ENCODE results near the gene PTPN21. TPM values are rescaled to one million over a fixed set of nuclear protein-coding genes. Genes with fewer than 3 reads are reported as not detected.

Gene PTPN21
- total and polyA plus RNA-seq, 2 of the 13 experiments (the other 11 are each of a cell fraction or from before 2014, with no cell fraction given), result 2.0 to 3.7 TPM

DNA sequence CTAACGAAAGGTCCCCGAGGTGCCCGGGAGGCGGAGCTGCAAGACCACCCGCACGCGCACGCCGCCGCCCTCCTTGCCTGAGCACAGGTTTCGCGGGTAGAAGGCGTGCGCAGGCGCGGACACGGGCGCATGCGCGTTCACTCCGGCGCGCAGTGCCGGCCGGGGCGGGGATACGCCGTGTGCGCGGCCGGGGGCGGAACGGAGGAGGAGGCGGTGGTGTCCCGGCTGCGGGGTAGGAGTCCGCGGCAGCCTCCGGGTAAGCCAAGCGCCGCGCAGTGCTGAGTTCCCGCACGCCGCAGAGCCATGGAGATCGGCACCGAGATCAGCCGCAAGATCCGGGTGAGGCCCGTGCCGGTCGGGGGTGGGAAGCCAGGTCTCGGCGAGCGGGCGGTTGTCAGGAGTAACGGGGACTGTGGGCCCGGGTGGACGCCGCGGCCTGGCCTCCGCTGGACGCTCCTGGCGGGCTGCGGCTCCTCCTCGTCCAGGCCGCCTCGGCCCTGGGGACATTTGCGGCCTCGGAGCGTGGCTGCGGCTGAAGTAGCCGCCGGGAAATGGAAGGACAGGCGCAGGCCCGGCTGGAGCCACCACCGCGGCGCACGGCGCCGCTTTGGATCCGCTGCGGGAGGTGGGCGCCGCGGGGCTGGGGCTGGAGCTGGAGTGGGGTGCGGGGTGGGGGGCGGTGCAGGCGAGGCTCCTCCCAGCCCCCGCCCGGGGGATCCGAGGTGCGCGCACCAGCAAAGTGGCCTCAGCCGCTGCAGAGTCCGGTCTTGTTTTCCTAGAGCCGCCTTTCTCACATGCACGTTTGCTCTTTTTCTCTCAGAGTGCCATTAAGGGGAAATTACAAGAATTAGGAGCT lies 8.3 kb upstream of the PTPN21 start, which contains the start of gene ZC3H14 (continued):
- TF ChIP-seq, protein P1, sequence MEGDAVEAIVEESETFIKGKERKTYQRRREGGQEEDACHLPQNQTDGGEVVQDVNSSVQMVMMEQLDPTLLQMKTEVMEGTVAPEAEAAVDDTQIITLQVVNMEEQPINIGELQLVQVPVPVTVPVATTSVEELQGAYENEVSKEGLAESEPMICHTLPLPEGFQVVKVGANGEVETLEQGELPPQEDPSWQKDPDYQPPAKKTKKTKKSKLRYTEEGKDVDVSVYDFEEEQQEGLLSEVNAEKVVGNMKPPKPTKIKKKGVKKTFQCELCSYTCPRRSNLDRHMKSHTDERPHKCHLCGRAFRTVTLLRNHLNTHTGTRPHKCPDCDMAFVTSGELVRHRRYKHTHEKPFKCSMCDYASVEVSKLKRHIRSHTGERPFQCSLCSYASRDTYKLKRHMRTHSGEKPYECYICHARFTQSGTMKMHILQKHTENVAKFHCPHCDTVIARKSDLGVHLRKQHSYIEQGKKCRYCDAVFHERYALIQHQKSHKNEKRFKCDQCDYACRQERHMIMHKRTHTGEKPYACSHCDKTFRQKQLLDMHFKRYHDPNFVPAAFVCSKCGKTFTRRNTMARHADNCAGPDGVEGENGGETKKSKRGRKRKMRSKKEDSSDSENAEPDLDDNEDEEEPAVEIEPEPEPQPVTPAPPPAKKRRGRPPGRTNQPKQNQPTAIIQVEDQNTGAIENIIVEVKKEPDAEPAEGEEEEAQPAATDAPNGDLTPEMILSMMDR (CRISPR knock-in tag; IDR thresholded peaks at IDR 0.05), result peak; percentile 48; the same call in 1 of the 2 replicates
- TF ChIP-seq, protein P2, sequence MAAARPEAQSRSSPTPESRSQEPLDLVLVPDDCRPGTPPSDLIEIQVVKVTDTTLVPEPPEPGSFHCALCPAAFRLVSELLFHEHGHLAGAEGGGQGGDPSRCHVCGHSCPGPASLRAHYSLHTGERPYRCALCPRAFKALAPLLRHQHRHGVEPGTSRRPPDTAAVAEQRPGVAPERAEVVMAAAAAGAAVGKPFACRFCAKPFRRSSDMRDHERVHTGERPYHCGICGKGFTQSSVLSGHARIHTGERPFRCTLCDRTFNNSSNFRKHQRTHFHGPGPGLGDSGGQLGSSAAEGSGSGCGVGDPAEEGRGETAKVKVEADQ (CRISPR knock-in tag; IDR thresholded peaks at IDR 0.05; ENCODE audit: borderline replicate concordance), result peak; percentile 88; the same call in 1 of the 2 replicates
- no peak for TF ChIP-seq ZNF17 (CRISPR knock-in tag; IDR thresholded peaks at IDR 0.05)
- TF ChIP-seq ZNF879 (CRISPR knock-in tag; IDR thresholded peaks at IDR 0.05), result peak; percentile 72; the same call in 1 of the 2 replicates
- TF ChIP-seq NFYC (CRISPR knock-in tag; IDR thresholded peaks at IDR 0.05), result no peak
- TF ChIP-seq MTERF4 (CRISPR knock-in tag; IDR thresholded peaks at IDR 0.05), result no peak; the same call in none of the 2 replicates
- no peak for TF ChIP-seq RBAK (CRISPR knock-in tag; IDR thresholded peaks at IDR 0.05)
- peak; percentile 79 for TF ChIP-seq SRSF1 (optimal IDR thresholded peaks at IDR 0.05; ENCODE audit: low read depth, low read length)
- TF ChIP-seq AKAP8 (CRISPR knock-in tag; IDR thresholded peaks at IDR 0.05), result peak; percentile 62; the same call in 1 of the 2 replicates
- TF ChIP-seq ZEB1 (IDR thresholded peaks at IDR 0.05; ENCODE audit: insufficient replicate concordance, low read depth), result no peak
- peak; percentile 100 for TF ChIP-seq ZFX (CRISPR knock-in tag; IDR thresholded peaks at IDR 0.05; ENCODE audit: low read depth)
- TF ChIP-seq ARNT2 (CRISPR knock-in tag; IDR thresholded peaks at IDR 0.05; ENCODE audit: low read depth), result peak; percentile 77
- peak; percentile 80; the same call in 1 of the 2 replicates for TF ChIP-seq NRL (CRISPR knock-in tag; IDR thresholded peaks at IDR 0.05; ENCODE audit: borderline replicate concordance)
- no peak for TF ChIP-seq ZNF260 (CRISPR knock-in tag; IDR thresholded peaks at IDR 0.05; ENCODE audit: borderline replicate concordance, low read depth)
- TF ChIP-seq TFAP4 (IDR thresholded peaks at IDR 0.05; ENCODE audit: borderline replicate concordance, low read depth), result no peak
- peak; percentile 100 for TF ChIP-seq PHF8 (CRISPR knock-in tag; IDR thresholded peaks at IDR 0.05)
- 0 out of 2 replicates have a peak, but pooled peaks have one; percentile 71 for TF ChIP-seq FIP1L1 (IDR thresholded peaks at IDR 0.05; ENCODE audit: borderline replicate concordance, insufficient read depth, low read depth, low read length)
- no peak for TF ChIP-seq MTF2 (CRISPR knock-in tag; IDR thresholded peaks at IDR 0.05; ENCODE audit: borderline replicate concordance)
- peak; percentile 13; the same call in 1 of the 2 replicates for TF ChIP-seq FOXO1 (CRISPR knock-in tag; IDR thresholded peaks at IDR 0.05)
- TF ChIP-seq, protein P3, sequence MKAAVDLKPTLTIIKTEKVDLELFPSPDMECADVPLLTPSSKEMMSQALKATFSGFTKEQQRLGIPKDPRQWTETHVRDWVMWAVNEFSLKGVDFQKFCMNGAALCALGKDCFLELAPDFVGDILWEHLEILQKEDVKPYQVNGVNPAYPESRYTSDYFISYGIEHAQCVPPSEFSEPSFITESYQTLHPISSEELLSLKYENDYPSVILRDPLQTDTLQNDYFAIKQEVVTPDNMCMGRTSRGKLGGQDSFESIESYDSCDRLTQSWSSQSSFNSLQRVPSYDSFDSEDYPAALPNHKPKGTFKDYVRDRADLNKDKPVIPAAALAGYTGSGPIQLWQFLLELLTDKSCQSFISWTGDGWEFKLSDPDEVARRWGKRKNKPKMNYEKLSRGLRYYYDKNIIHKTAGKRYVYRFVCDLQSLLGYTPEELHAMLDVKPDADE (CRISPR knock-in tag; IDR thresholded peaks at IDR 0.05), result no peak; the same call in 1 of the 2 replicates
- TF ChIP-seq CHCHD3 (CRISPR knock-in tag; IDR thresholded peaks at IDR 0.05), result peak; percentile 86; the same call in 1 of the 2 replicates
- no peak for TF ChIP-seq HNRNPH1 (optimal IDR thresholded peaks at IDR 0.05; ENCODE audit: low read depth, low read length)
- peak; percentile 94 for TF ChIP-seq ZNF747 (CRISPR knock-in tag; IDR thresholded peaks at IDR 0.05; ENCODE audit: borderline replicate concordance)
- no peak for TF ChIP-seq ZFP62 (CRISPR knock-in tag; IDR thresholded peaks at IDR 0.05)
